NCI-H226 (cell line): ENCODE results near the gene BSX.

Experiments
- DNase-seq: peaks from one replicate; pipeline ENCODE4 v3.0.0-alpha.2; 2015

BSX gene

DNA sequence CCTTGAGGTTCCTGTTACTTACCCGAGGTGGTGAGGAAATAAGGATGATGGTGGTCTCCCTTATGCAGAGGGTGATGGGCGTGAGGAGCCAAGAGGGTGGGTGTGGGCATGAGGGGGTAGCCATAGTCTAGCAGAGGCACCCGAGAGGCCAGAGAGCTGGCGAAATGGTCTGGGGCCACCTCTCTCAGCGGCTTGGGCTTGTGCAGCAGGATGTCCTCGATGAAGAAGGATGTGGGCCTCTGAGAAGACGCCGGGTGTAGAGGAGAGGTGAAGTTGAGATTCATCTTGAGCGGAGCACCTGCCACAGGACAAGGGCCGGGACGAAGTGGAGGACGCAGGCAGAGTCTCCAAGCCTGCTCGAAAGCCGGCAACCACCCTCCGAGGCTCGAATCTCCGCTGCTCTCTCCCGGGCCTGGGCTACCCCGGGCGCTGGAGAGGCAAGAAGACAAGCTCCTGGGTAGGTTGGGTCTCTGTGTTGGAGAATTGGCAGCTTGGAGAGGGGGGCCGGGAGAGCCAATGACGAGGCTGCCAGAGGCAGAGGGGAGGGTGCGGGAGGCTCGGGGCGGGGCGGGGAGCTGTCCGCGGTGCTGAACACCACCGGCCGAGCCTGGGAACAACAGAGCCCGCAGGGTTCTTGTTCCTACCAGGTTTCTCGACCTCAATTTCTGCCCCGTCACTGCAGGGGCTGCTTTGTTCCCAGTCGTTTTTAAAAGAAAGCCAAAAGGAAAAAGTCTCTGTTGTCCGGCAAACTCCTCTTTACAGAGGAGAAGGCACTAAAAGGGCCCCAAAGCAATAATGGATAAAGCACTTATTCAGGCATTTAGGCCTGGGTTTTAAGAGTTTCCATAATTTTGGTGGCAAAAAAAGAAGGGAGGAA lies at the start of gene BSX:
Gene BSX (minus strand): TSS at position 447 of the 877 bp plus-strand sequence. CDS start 163 bp downstream, at position 284.
- peak; percentile 68 for DNase-seq

DNA sequence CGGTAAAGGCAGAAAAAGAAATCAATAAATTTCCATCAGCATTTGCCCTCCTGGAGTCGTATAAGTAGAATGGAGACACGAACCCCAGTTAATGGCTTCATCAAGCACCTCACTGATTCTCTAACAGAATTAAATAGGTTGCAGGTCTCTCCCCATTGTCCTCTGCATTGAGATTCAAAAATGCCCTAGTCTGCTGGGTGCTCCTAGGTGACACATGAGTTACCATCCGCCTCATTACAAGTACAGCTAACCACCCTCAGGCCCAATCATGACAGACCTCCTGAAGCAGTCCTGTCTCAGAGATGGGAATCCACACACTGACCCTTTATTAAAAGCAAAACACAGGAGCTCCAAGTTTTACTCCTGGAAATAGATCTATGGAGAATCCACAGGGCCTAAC lies 48.9 kb upstream of the BSX start:
- DNase-seq, result no peak

DNA sequence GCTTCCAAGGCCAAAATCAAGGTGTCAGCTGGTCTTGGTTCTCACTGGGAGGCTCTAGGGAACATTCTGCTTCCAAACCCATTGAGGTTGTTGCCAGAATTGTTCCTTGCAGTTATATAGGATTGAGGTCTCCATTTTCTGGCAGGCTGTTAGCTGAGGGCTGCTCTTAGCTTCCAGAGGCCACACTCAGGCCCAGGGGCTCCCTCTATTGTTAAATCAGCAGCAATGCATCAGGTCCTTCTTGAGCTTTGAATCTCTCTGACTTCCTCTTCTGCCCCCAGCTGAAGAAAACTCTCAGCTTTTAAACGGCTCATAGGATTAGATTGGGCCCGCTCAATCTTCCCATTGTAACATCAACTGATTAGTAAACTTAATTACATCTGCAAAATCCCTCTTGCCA lies 39.3 kb upstream of the BSX start:
- DNase-seq, result peak; percentile 44

DNA sequence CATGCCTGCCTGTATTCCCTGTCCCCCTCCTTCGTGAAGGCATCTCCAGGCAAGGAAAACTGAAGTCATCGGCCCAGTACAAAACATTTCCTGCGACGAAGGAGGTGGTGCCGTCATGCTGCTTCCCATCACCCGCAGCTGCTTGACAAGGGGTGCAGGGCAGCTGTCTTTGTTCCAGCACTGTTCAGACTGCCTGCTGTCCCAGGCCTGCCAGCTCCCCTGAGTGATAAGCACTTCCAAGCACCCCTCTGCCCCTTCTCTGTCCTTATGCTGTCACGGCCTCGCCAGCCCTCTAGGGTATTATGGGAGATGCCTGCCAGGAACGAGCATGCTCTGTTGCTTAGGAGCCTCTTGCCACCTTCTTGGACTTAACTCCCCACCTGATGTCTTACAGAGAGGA lies 37.1 kb upstream of the BSX start:
- DNase-seq, result no peak

DNA sequence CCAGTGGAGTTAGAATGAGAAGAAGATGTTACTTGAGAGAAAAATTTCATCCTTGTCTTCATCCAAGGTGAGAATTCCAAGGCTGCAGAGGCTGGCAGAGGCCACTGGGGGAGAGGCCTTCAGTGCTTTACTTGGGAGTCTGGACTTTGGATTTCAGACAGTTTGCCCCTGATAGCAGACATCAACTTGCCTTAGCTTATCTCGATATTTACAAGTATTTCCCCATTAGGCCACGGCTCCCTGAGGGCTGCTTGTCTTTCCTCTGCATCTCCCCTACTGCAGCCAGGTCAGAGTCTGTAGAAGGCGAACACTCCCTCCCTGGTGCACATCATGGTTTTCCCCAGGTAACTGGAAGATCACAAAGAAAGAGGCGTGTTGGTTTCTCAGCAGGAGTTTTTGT lies 29.9 kb upstream of the BSX start:
- DNase-seq, result no peak

DNA sequence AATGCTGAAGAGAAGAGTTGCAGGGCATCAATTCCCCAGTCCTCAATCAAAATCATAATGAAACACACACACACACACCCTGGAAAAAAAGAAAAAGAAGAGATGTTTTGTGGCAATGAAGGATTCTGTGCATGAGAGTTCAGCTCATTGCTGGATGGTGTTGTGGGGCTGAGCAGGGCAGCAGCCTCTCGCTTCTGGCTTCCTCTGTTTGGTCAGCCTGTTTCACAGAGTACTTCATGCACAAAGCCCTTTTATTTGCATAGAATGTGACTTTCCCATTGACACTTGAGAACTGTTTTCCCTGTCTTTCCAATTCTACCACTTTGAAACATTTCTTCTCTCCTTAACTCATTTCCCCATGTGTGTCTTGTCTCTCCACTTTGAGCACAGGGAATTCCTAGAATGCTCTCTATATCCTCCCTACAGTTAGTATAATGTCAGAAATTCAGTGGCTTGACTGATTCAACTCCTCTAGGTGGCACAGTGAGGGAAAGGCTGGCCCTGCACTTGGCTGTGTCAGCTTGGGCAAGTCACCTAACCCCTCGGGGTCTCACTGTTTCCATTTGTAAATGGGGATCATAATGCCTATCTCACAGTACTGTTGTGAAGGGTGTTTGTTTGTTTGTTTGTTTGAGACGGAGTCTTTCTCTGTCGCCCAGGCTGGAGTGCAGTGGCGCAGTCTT lies 25.4 kb upstream of the BSX start:
- DNase-seq, result no peak

DNA sequence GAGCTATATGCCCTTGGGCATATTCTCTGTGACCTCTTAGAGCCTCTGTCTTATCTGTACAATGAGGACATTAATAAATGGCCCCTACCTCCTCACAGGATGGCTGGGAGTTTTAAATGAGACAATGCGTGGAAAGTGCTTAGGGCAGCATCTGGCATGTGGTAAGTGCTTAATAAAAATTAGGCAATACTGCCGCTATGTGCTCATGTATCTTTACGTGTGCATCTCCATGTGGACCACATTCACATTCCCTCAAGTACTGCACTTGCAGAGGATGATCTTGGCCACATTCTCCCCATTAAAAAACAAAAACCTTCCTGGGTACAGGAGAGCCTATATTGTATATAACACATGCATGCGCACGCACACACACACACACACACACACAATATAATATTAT lies 19.1 kb upstream of the BSX start:
- no peak for DNase-seq

DNA sequence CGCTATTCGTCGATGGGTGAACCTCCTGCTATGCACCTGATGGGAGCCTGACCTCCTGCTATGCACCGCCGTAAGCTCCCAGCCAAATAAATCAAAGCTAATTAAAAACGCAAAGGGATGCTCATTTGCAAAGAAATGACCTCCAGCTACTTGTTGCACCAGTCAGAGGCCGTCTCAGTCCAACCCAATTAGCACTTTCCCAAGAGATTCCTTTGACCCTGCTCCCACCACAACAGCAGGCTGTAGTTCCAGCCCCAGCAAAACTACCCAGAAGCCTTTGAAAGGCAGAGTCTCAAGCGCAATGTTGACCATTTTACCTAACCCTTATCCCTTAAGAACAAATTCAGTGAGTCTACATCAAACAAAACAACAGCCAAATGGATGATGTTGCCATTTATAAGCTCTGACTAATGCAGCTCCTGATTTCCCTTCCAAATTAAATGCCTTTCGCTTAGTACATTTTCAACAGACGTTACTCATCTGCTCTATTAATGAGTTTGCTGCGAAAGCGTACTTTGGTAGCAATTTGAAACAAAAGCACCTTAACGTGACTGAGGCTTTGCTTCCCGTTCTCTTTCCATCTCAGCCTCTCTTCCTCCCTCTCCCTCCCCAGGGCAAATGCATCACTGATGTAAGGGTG lies 17.2 kb upstream of the BSX start:
- DNase-seq, result no peak

DNA sequence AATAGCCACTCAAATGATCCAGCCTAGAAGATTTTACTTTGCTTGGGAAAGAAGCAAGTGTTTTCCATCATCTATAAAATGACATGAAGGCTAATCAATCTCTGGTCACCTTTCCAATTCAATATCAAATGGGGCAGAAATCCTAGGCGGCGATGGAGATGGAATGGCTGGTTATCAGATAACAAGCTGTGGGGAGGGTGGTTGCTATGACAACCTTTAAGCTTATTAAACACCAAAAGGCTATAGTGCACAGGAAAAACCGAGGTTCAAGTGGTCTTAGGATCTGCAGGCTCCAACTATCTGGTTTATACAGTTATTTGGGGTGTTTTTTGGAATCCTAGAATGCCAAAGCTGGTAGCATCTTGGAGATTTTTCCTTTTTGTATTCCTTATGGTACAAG lies 13.9 kb upstream of the BSX start:
- no peak for DNase-seq

DNA sequence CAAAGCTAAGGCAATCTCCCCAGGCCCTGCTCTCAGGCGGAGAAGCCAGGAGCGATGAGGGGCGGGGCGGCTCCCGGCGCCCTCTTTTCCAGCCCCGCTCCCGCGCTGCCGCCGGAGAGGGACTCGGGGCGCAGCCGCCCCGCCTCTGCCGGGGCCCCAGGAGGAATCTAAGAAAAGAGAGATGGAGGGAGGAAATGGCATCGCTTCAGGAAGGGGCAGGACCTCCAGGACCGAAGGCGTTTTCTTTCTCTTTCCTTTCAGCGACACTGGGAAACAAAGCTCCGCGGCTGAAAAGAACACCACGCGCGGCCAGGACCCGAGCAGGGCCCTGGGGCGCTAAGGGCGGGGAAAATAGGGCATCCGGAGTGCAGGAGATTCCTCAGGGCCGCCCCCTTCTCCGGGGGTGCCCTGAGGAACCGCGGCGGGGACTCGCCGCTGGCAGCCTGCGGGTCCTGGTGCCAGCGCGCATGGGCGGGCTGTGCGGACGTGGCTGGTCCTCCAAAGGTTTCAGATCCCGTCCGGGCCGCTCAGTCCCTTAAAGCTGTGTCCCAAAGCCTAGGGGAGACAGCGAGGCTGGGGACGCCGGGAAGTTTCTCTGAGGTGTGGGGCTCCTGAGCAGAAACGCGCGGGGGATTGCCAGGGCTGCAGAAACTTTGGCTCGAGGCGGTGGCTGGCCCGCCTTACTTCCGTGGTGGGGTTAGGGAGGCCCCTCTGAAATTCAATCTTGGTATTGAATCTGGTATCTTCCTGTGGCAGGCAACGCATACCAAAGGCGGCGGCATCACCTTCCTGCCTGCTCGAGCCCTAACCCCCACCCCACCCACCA lies 2.8 kb upstream of the BSX start:
- no peak for DNase-seq

DNA sequence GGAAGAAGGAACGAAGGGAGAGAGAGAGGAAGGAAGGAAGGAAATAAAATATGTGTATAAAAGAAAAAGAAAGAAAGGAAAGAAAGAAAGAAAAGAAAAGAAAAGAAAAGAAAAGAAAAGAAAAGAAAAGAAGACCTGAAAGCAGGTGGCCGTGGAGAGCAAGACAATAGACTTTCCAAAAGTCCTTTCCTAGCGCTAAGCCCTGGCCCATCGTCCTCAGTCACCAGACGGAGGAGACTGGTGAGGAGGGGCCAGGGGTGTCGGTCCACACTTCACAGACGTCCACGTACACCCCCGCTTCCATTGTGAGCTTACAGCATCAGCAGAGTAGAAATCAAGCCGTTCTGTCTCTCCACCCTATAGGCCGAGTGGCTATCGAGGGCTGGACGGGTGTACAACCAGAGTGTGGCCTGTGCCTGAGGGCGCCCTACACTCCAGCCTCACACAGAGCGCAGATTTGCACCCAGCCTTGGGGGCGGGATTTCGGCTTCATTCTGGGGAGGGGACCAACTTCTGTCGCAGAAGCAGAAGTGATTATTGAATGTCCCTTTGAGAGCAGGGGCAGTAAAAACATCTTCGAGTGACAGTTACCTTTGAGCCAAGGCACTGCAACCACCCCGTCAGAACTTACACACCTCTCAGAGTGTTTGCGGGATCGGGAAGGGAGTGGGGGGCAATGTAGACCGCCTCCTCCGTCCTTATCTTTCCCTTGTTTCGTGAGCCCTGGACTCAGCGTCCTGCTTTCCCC lies 2.0 kb upstream of the BSX start:
- no peak for DNase-seq

DNA sequence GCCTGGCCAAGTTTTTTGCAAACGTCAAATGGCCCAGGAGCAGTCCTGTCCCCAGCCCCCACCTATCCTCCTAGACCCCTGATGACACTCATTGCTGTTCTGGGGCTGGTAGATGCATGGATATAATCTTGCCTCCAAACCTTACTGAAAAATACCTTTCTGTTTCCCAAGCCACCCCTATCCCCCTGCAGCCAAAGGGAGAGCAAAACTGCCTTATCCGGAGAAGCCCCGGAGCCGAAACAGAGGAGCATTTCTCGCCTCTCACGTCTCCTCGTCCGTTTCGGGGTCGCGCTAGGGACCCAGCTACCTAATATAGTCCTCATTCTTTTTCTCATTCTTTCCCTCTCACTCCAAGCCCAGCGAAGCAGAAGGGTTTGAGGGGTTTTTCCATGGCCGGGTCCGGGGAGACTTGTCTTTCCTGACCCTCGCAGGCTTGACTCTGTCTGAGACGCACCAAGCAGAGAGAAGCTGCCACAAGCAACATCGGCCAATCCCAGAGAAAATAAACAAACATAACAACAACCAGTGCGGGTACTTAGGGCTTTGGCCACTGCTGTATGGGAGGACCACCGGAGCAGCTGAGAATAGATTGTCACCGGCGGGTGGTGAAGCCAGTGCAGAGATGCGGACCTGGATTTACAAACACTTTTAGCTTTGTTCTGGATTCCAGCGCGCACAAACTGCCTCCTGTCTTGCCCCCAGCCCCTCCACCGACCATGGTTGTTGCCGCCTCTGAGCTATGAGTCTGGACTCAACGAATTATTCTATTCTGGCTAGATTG lies 1.6 kb downstream of the BSX start:
- no peak for DNase-seq

DNA sequence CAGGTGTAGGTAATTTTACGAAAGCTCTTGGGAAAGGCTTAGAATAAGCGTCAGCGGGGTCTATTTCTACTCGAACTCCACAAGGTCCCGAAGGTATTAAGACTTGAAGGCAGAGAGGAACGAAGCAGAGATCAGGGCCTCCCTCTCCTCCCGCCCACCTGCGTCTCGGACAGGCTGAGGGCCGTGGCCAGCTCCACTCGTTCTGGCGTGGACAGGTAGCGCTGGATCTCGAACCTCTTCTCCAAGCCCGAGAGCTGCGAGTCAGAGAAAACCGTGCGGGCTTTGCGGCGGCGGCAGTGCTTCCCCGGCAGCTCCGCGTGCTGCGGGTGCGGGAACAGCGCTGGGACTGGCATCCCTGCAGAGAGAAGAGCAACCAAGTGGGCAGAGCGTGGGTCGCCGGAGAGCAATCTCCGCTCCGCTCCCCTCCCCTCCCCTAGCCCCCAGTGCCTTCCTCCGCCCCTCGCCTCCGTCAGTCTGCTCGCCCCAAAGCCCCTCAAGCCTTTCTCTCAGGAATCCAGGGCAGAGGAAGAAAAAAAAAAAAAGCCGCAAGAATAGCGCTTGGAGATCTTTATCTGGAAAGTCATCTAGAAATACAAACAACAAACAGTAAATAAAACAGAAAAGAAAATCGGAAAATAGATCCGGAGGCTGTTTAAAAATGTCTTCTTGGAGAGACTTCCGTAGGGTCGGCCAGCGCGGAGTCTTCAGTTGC lies 2.4 kb downstream of the BSX start:
- no peak for DNase-seq

DNA sequence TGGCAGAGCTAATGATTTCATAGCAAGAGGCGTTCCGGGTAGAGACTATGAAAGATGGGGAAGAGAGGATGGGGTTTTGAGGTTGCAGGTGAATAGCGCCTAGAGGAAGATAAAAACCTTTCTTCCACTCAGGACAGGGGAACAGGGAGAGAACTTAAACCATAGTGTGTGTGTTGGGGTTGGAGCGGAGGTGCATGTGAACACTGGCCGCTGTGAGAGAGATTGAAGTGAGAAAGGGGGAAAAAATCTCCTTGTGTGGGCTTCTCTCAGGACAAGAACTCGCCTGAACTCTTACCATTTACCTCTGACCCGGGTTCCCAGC lies 3.4 kb downstream of the BSX start:
- DNase-seq, result no peak

DNA sequence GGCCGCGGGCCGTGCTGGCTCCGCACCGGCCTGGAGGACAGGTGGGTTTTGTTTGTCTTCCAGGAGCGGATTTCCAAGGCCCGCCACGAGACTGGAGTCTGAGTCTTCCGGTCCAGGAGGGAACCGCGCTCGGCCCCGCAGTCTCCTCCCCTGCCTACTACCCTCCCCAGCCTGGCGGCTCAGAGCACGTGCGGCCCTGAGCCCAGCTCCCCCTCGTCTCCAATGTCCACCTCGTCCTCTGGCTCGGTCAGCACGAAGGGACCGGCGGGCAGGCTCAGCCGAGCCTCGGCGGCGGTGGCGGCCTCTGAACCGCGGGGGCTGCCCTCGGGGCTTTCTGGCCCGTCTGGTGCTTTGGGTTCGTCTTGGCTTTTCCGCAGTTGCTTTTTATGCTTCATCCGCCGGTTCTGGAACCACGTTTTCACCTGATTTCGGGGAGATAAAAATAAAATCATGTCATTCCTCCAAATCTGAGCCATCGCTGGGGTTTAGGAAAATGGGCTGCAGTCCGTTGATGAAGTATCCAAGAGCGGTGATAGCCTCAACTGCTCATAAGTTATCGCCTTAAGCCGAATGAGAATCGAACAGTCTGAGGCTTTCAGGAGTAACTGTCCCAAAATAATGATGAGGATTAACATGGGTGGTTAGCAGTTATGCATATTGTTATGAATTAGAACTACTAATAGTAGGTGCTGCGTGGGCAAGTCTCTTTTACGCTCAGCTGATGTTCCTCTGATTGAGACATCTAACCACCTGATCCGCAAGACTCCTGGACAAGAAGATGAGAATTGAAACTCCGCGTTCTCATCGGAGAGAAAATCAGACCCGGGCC lies 4.0 kb downstream of the BSX start:
- DNase-seq, result no peak

DNA sequence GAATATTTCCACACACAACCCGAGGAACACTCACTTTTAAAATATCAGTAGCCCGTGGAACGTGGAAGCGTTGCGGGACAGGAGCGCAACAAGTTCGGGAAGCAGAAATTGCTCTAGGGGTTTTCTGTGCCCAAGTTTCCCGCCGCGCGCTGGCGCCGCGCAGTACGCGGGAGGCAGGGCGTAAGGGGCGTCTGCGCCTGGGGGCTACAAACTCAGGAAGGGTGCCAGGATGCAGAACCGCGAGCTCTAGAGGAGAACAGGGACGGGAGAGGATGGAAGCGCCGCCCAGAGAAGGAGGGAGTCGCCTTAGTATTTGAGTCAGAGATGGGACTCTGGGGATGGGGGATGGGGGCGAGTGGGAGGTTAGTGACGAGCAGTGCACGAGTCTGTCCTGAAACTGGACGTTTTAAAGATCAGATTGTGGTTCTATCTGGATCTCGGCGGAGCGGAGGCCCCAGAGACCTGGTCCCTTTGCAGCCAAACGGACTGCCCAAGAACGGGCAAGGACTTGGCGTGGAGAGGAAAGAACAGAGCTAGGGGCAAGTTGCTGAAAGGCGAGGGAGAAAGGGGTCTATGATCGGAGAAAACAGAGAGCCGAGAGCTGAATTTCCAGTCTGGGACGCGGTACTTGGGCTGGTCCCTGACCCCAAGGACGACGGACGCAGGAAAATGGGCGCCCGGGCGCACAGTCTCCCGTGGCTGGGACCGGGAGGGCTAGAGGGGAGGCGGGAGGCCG lies 4.7 kb downstream of the BSX start:
- no peak for DNase-seq

DNA sequence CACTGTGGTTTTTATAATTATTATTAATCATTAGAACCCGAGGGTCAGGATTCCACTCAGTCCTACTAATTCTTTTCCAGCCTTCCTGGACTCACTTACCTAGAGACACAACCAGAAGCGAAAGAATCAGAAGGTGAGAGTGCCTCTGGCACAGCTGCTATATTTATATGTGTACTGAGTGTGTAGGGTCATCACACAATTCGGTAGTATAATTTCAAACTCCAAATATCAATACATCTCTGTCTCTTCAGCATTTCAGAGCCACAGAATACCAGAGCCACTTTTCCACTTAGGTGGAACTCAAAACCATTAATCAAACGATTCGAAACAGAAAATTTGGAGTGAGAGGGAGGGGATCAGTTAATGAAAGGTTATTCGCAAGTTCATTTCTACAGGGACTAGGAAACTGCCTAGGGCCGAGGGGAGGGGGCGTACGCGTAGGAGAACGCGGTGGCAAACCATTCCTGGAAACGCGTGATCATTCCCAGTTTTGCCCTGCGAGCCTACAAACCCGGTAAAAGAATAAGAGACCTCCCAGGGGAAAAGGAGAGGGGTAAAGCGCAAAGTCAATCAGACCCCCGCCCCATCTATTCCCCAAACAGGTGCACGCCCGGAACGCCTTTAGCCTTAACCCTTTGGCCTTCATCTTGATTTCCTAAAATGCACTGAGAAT lies 5.4 kb downstream of the BSX start:
- DNase-seq, result no peak

DNA sequence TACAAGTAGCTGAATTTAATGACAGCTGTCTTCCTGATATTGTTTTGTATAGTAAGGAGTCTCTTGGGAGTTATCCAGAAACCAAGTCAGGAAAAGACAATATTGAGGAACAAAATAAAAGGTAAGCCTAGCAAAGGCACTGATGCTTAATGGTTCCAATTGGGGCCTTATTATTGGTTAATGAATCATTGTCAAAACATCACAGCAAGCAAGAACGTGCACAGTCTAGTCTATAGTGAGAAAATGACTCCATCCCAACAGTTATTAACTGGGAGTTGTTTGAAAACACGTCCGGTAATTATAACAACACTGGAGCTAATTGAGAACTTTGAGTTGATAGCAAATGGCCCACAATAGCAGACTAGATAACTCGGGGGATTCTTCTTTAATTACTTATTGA lies 17.7 kb downstream of the BSX start:
- DNase-seq, result no peak

DNA sequence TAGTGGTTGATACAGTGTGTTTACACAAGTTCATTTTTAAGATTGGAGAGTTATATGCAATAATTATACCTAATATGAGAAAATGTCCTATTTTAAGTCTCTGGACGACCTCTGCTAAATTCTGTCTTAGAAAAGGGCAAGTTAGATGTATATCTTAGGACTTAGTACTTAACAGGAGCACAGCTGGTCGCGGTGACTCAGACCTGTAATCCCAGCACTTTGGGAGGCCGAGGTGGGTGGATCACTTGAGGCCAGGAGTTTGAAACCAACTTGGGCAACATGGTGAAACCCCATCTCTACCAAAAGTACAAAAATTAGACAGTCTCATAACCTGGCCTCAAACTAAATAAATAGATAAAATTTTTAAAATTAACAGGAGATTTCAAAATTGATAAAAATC lies 27.2 kb downstream of the BSX start:
- DNase-seq, result no peak
